HG03520 (cell line): ENCODE results near the gene PDK4.

ENCODE experiments used
- ATAC-seq: cut with Tn5 transposase; IDR thresholded peaks from one replicate; pipeline ENCODE4 v1.9.1; 2021; ENCODE audit warnings: mild to moderate bottlenecking, moderate library complexity; ENCODE audit not compliant: unreplicated experiment

PDK4 gene

GRCh38 chr7:95535662-95536061 lies 60.7 kb downstream of the PDK4 start:
- ATAC-seq, result no peak

- ATAC-seq, result no peak
These were observed 61.5 kb downstream of the PDK4 start for GRCh38 chr7:95534796-95535195.
